Measurements from ENCODE around the gene GMDS. TPM values are rescaled to one million over a fixed set of nuclear protein-coding genes. Genes with fewer than 3 reads are reported as not detected.
A peak's percentile ranks its signal among the peaks of the same experiment; 100 is the strongest.

GMDS gene
- total RNA-seq, 4 donors from 2014 or later: 8.7 to 23.1 (median 18.4) TPM

GRCh38 chr6:1657116-1657770 lies 588.2 kb downstream of the GMDS start:
- 85 to 89% methylated on average over 13 of the region's 13 CpGs for WGBS, 2 donors
- peak in 1 of 2 donors; percentile 61 for DNase-seq (ENCODE audit: low spot score in 2 of 2)
- no peak overlapping the region for H3K4me3 ChIP-seq (ENCODE audit: low read depth, poor library complexity, severe bottlenecking)
- no peak for TF ChIP-seq CTCF (IDR thresholded peaks at IDR 0.05)
- TF ChIP-seq POLR2A (IDR thresholded peaks at IDR 0.05): no peak
- intact Hi-C loops (cut with DNase I; ENCODE audit: low total_unique reads): no loop called here

GRCh38 chr6:1654054-1654453 lies 591.4 kb downstream of the GMDS start:
- WGBS, 2 donors: 77 to 87% methylated on average over 4 of the region's 4 CpGs
- TF ChIP-seq CTCF (IDR thresholded peaks at IDR 0.05) (no peak), POLR2A (IDR thresholded peaks at IDR 0.05) (no peak)
- intact Hi-C loops (cut with DNase I; ENCODE audit: low total_unique reads): no loop called here
- no peak for DNase-seq (ENCODE audit: low spot score in 2 of 2)
- H3K4me3 ChIP-seq (ENCODE audit: low read depth, poor library complexity, severe bottlenecking): no peak overlapping the region

GRCh38 chr6:1652842-1653241 lies 592.6 kb downstream of the GMDS start:
- intact Hi-C loops (cut with DNase I; ENCODE audit: low total_unique reads): no loop called here
- TF ChIP-seq CTCF (IDR thresholded peaks at IDR 0.05) (no peak), POLR2A (IDR thresholded peaks at IDR 0.05) (no peak)
- H3K4me3 ChIP-seq (ENCODE audit: low read depth, poor library complexity, severe bottlenecking): no peak overlapping the region
- WGBS, 2 donors: 94 to 96% methylated on average over 10 of the region's 10 CpGs
- peak in 1 of 2 donors; percentile 68 for DNase-seq (ENCODE audit: low spot score in 2 of 2)

- intact Hi-C loops (cut with DNase I; ENCODE audit: low total_unique reads): no loop called here
- no peak overlapping the region for H3K4me3 ChIP-seq (ENCODE audit: low read depth, poor library complexity, severe bottlenecking)
- TF ChIP-seq CTCF (IDR thresholded peaks at IDR 0.05): no peak
- no peak for TF ChIP-seq POLR2A (IDR thresholded peaks at IDR 0.05)
- WGBS, 2 donors: 96 to 99% methylated on average over 3 of the region's 3 CpGs
- peak in 1 of 2 donors; percentile 39 for DNase-seq (ENCODE audit: low spot score in 2 of 2)
These were observed 594.0 kb downstream of the GMDS start for GRCh38 chr6:1651362-1651761.

GRCh38 chr6:1645466-1646185 lies 599.8 kb downstream of the GMDS start:
- TF ChIP-seq POLR2A (IDR thresholded peaks at IDR 0.05): no peak
- no peak for TF ChIP-seq CTCF (IDR thresholded peaks at IDR 0.05)
- intact Hi-C loops (cut with DNase I; ENCODE audit: low total_unique reads): no loop called here
- H3K4me3 ChIP-seq (ENCODE audit: low read depth, poor library complexity, severe bottlenecking): no peak overlapping the region
- 81 to 82% methylated on average over 14 of the region's 14 CpGs for WGBS, 2 donors
- peak in 1 of 2 donors; percentile 67 for DNase-seq (ENCODE audit: low spot score in 2 of 2)
